Activated gamma-delta T cell treated with anti-CD3 and anti-CD28 coated beads, Interleukin-2, amount 50 U/mL, for 16 hours (primary cell): ENCODE results near the gene GRIK3.

Experiments
- DNase-seq: peaks from one replicate; pipeline ENCODE4 v3.0.0-alpha.2; 2020; ENCODE audit warnings: low read depth

Gene GRIK3

GRCh38 chr1:37015713-37016112 is 18.6 kb downstream of the GRIK3 start:
- DNase-seq, result no peak

GRCh38 chr1:37012226-37012625 is 22.1 kb downstream of the GRIK3 start:
- DNase-seq, result no peak

DNA sequence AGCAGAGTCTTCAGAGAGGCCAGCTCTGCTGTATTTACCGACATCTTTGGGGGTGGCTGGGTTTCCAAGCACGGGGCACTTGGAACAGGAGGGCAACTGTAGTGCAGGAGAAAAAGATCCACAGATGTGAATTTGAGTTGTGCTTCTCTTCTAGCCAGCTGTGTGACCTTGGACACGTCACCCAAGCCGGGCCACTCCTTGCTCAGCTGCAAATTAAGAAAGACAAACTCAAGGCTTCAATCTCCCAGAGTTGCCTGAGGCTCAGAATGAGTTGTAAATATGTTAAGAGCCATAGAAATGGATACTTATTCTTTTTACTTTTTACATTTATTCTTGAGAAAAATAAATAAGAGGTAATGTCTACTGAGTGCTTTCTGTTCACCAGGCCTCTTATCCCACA is 24.3 kb downstream of the GRIK3 start:
- DNase-seq, result no peak

DNA sequence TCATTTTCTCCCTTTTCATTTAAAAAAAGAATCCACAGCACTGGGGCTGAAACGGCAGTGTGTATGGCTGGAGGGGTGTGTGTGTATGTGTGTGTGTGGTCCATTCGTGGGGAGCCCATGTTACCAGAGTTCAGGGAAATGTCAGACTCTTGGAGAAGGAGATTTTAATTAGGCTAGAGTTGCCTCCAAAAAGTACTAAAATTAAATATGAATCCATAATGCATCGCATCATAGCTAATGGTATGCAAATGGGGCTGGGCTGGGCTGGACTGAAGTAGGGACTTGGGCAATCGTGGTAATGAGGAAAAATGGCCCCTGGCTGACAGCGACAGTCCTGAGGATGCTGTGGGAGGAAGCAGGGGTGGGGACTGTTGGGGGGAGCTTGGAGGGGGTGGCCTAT is 24.8 kb downstream of the GRIK3 start:
- DNase-seq, result no peak

DNA sequence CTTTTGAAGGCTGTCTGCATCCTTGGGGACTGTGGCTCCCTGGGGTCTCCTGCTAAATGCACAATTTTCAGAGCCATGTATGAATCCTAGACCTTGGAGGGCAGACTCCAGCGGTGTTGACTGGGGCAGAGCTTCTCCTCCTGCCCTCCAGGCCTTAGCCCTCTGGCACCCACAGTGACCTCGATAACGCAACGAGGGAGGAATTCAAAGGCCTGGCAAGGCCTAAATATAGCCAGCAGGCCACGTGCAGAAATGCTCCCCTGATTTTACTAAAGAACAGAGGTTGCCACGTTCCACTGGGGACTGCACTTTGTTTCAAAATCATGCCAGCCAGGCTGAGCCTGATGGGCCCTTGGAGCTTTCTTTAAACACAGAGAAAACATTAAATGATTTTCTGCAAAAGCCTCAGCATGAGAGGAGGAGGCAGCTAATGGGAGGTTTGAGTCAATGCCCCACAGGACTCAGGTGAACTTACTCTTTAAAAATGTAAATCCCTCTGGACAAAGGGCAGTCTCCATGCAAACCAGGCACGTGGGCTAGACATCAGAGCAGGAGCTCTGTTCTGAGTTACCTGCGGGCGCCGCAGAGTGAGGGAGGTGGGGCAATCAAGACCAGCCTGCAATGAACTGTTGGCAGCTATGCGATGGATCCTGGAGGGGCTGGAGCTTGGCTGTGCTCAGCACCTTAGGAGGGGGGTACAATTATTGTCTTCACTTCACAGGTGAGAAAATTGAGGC is 28.0 kb downstream of the GRIK3 start:
- no peak for DNase-seq

- no peak for DNase-seq
These were observed 31.4 kb downstream of the GRIK3 start for GRCh38 chr1:37002898-37003297.

DNA sequence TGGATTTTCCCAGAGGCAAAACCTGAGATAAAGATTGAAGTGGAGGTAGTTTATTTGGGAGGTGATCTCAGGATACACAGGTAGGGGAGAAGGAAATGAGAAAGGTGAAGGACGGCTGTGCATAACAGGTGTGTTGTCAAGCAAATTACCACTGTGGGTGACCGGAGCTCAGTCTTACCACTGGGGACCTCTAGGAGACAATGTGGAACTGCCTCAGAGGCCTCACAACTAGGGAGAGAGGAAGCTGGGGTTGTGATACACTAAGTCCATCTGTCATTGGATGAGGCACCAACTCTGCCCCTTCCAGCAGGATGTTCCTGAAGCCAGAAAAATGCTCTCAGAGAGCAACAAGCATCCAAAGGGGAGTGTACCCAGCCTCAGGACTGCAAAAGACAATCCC is 32.6 kb downstream of the GRIK3 start:
- DNase-seq, result no peak

- no peak for DNase-seq
These were observed 38.2 kb downstream of the GRIK3 start for GRCh38 chr1:36996106-36996505.

DNA sequence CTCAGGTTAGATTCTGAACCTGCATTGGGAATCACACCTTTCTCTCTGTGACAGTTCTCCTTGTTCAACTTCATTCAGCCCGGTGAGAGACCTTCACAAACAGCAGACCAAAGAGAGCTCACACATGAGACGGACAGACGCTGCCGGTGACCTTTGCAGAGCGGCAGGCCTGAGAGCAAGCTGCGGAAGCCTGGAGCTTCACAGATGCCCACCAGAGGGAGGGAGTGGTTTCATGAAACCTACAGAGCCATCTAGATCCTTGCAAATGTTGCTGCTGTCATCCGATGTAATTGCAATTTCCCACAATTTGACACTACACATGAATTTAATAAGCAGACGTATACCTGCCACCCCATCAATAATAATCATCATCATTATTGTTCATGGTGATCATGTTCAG is 39.4 kb downstream of the GRIK3 start:
- DNase-seq, result no peak

- DNase-seq, result no peak
These were observed 40.0 kb downstream of the GRIK3 start for GRCh38 chr1:36994294-36994693.

GRCh38 chr1:36992139-36992943 is 42.0 kb downstream of the GRIK3 start:
- DNase-seq, result no peak

GRCh38 chr1:36991551-36991950 is 42.8 kb downstream of the GRIK3 start:
- DNase-seq, result no peak

GRCh38 chr1:36990928-36991327 is 43.4 kb downstream of the GRIK3 start:
- DNase-seq, result no peak

DNA sequence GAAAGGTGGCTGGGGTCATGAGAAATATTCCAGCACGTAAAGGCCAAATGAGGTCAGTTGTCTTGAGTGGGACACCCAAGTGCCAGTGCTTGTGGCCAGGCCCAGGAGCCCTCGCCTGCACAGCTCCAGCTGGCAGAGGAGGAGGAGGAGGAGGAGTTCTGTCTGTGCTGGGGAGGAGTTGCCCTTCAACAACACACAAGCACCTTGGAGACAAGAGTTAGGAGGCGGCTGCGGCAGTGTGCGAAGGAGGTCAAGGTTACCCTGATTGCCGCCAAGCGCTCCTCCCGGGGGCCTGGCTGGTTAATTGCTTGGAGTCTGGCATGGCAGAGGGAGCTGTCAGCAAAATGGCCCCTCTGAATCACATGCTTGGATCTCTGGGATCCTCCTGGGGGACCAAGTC is 45.1 kb downstream of the GRIK3 start:
- no peak for DNase-seq

- DNase-seq, result no peak
These were observed 45.5 kb downstream of the GRIK3 start for GRCh38 chr1:36988741-36989193.

- DNase-seq, result no peak
These were observed 46.0 kb downstream of the GRIK3 start for GRCh38 chr1:36988321-36988720.

DNA sequence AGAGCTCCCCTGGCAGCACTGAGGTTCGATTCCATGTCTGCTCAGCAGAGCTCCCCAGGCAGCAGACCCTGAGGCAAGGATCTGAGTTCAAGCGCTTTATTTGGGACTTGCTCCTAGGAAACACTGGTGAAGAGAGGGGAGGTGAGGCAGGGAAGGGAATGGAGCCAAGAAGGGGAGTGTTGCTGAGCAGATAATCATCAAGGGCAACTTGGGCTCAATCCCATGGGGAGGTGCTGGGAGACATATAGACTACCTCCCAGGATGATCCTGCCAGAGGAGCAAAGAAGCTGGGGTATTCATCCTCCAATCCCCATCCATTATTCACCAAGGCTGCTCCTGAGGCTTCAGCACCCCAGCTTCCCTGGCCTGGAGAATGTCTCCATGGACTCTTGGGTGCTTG is 47.0 kb downstream of the GRIK3 start:
- no peak for DNase-seq

GRCh38 chr1:36986241-36986985 is 47.9 kb downstream of the GRIK3 start:
- DNase-seq, result no peak

DNA sequence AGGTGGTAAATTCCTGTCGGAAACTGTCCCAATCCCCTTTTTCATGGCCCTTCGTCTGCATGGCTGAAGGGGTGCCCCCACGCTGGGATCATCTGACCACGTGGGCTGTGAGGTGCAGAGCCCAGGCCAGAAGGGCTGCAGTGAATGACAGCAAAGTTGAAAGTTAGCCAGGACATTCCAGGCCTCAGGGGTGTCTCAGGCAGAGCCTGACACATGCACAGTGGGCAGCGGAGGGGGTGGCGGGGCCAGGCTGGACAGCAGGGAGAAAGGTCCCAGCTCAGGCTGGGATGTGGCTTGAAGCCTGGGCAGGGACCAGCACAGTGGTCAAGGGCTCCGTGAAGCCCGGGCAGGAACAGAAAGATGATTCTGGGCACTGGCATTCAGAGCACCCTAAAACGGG is 49.6 kb downstream of the GRIK3 start:
- DNase-seq, result no peak

- DNase-seq, result no peak
These were observed 50.3 kb downstream of the GRIK3 start for GRCh38 chr1:36984026-36984425.

- DNase-seq, result no peak
These were observed 51.6 kb downstream of the GRIK3 start for GRCh38 chr1:36982709-36983108.

DNA sequence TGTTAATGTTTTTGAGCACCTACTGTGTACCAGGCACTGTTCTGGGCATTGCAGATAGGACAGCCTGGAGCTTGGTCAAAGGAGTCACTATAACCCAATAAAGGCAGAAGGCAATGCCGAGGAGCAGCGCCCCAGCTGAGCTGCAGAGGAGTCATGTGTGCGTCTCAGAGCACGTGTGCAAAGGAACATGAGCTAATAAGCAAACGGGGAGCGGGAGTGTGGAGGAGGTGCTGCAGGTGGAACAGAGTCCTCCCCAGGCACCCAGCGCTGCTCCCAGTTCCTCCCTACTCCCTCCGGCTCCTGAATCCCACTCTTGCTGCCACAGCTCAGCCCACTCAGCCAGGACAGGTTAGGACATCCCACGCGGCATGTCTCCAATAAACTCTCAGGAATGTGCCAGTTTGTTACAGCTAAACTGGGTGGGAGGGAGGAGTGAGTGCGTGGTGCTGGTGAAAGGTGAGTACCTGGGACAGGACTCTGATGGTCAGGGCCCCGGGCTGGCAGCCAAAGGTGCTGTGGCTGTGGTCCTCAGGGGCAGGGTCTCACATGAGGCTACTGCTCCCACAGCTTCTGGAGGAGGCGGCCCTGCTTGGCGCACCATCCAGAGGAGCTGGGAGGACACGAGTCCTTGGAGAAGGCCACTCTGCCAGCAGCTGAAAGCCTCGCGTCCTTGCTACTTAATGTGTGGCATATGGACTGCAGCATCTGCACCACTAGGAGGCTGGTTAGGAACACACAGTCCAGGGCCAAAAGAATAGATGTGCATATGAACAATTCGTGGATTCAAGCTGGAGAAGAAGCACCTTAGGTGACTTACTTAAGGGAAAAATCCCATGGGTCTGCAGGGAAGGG is 52.3 kb downstream of the GRIK3 start:
- DNase-seq, result no peak
